DOHH2 (cell line): ENCODE data around the gene SLC6A3.

ENCODE experiments used
- H3F3A ChIP-seq: fragments of 200-600 bp; sonication (generic), shearing (Covaris generic); 2 replicates; pipeline ENCODE4 v1.6.0; 2016; ENCODE audit warnings: antibody characterized with exemption, mild to moderate bottlenecking; ENCODE audit not compliant: control insufficient read depth, insufficient read depth
- H3K27ac ChIP-seq: fragments of 200-600 bp; sonication (generic); 2 replicates; pipeline ENCODE4 v1.5.1; 2014; ENCODE audit warnings: low read depth, mild to moderate bottlenecking, low read length, moderate library complexity
- H3K27me3 ChIP-seq: fragments of 200-600 bp; sonication (generic); 2 replicates; pipeline ENCODE4 v1.6.1; 2014; ENCODE audit warnings: mild to moderate bottlenecking, low read length, mixed read lengths; ENCODE audit not compliant: control insufficient read depth
- H3K36me3 ChIP-seq: fragments of 200-600 bp; sonication (generic); 2 replicates; pipeline ENCODE4 v1.6.1; 2014; ENCODE audit warnings: mild to moderate bottlenecking, low read length, moderate library complexity, mixed read lengths; ENCODE audit not compliant: control insufficient read depth
- H3K4me1 ChIP-seq: fragments of 200-600 bp; sonication (generic); 2 replicates; pipeline ENCODE4 v1.6.1; 2014; ENCODE audit warnings: mild to moderate bottlenecking, low read length, mixed read lengths; ENCODE audit not compliant: control insufficient read depth
- H3K4me2 ChIP-seq: fragments of 200-600 bp; sonication (generic); 2 replicates; pipeline ENCODE4 v1.6.0; 2014; ENCODE audit warnings: mild to moderate bottlenecking, low read length, moderate library complexity
- H3K4me3 ChIP-seq: fragments of 200-600 bp; sonication (generic); 2 replicates; pipeline ENCODE4 v1.5.1; 2014; ENCODE audit warnings: mild to moderate bottlenecking, low read length, mixed read lengths
- H3K79me2 ChIP-seq: fragments of 200-600 bp; sonication (generic); 2 replicates; pipeline ENCODE4 v1.6.1; 2014; ENCODE audit warnings: mild to moderate bottlenecking, low read length, mixed read lengths; ENCODE audit not compliant: control insufficient read depth
- H3K9me2 ChIP-seq: fragments of 200-600 bp; sonication (generic); replicated peaks from 2 replicates; pipeline ENCODE4 v1.6.1; 2014; ENCODE audit warnings: mild to moderate bottlenecking, low read length, mixed read lengths; ENCODE audit not compliant: control insufficient read depth
- H3K9me3 ChIP-seq: fragments of 200-600 bp; sonication (generic); 2 replicates; pipeline ENCODE4 v1.6.1; 2014; ENCODE audit warnings: antibody characterized with exemption, low read length, mixed read lengths; ENCODE audit not compliant: control insufficient read depth, insufficient read depth
- H4K20me1 ChIP-seq: fragments of 200-600 bp; sonication (generic); 2 replicates; pipeline ENCODE4 v1.6.0; 2014; ENCODE audit warnings: low read depth, mild to moderate bottlenecking, antibody characterized with exemption, low read length, moderate library complexity; ENCODE audit not compliant: control insufficient read depth, insufficient read depth
- EZH2phosphoT487 ChIP-seq: fragments of 200-600 bp; sonication (generic); IDR thresholded peaks from 2 replicates; pipeline ENCODE4 v1.6.1; 2017; ENCODE audit warnings: borderline replicate concordance, mild to moderate bottlenecking, antibody characterized with exemption, low read length, moderate library complexity, mixed read lengths
- TF ChIP-seq, protein P1 (sequence below): fragments of 200-600 bp; sonication (generic); IDR thresholded peaks from one replicate; pipeline ENCODE4 v1.5.1; 2014; ENCODE audit warnings: antibody characterized with exemption, mild to moderate bottlenecking, low read depth, low read length; ENCODE audit not compliant: poor library complexity, severe bottlenecking

Gene SLC6A3

DNA sequence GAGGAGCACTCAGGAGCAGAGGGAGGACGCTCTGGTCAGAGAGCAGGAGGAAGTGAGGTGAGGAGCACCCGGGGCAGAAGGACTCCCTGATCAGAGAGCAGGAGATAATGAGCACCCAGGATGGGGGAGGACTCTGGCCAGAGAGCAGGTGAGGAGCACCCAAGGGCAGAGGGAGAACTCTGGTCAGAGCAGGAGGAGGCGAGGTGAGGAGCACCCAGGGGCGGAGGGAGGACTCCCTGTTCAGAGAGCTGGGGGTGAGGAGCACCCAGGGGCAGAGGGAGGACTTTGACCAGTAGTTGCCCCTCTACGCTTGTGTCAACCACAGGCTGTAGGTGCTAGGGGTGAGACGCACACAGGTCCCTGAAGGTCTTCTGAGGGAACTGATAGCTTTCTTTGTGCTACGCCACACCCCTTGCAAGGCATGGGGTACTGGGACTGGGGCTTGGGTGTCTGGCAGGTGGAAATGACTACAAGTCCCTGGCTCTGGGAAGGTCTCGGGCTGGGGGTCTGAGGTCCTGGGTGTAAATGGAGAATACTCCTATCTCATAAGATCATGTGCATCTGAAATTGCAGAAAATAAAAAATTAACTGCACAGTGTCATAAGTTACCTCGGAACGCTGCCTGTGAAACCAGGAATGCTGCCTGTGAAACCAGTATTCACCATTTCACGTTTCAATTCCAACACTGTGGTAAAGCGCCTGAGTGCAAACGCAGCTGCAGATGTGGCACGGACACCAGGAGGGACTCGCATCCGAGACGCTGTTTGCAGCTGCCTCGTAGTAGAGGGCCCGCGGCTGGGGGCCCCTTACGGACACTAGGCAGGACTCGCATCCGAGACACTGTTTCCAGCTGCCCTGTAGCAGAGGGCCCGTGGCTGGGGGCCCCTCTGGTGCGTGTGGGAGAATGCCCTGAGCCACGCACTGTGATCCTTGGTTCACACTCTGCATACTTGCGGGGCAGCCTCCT is 27.0 kb upstream of the SLC6A3 start:
- no peak overlapping the region for H3K27ac ChIP-seq
- no peaks in the 10 kb centered on the region for H4K20me1 ChIP-seq
- H3K9me3 ChIP-seq = no peaks in the 10 kb centered on the region
- H3K36me3 ChIP-seq = peaks cover 93% of the 10 kb centered on the region
- no peaks in the 10 kb centered on the region for H3F3A ChIP-seq
- no peak overlapping the region for H3K4me3 ChIP-seq
- H3K4me2 ChIP-seq = no peak overlapping the region
- H3K9me2 ChIP-seq = no peaks in the 10 kb centered on the region
- TF ChIP-seq EZH2phosphoT487 = no peak
- TF ChIP-seq, protein P1, sequence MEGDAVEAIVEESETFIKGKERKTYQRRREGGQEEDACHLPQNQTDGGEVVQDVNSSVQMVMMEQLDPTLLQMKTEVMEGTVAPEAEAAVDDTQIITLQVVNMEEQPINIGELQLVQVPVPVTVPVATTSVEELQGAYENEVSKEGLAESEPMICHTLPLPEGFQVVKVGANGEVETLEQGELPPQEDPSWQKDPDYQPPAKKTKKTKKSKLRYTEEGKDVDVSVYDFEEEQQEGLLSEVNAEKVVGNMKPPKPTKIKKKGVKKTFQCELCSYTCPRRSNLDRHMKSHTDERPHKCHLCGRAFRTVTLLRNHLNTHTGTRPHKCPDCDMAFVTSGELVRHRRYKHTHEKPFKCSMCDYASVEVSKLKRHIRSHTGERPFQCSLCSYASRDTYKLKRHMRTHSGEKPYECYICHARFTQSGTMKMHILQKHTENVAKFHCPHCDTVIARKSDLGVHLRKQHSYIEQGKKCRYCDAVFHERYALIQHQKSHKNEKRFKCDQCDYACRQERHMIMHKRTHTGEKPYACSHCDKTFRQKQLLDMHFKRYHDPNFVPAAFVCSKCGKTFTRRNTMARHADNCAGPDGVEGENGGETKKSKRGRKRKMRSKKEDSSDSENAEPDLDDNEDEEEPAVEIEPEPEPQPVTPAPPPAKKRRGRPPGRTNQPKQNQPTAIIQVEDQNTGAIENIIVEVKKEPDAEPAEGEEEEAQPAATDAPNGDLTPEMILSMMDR = no peak
- no peaks in the 10 kb centered on the region for H3K27me3 ChIP-seq
- H3K4me1 ChIP-seq = no peaks in the 10 kb centered on the region
- H3K79me2 ChIP-seq = no peaks in the 10 kb centered on the region

- Histone ChIP-seq H3K36me3 (peaks cover 93% of the 10 kb centered on the region), H3K27me3 (no peaks in the 10 kb centered on the region), H3K9me2 (no peaks in the 10 kb centered on the region), H3K4me3 (no peak overlapping the region), H3K4me1 (no peaks in the 10 kb centered on the region), H3F3A (no peaks in the 10 kb centered on the region), H3K79me2 (no peaks in the 10 kb centered on the region), H3K4me2 (no peak overlapping the region), H4K20me1 (no peaks in the 10 kb centered on the region), H3K9me3 (no peaks in the 10 kb centered on the region), H3K27ac (no peak overlapping the region)
- TF ChIP-seq EZH2phosphoT487 = no peak
- TF ChIP-seq, protein P1 = no peak
Observed at GRCh38 chr5:1471240-1471853, 26.1 kb upstream of the SLC6A3 start.

DNA sequence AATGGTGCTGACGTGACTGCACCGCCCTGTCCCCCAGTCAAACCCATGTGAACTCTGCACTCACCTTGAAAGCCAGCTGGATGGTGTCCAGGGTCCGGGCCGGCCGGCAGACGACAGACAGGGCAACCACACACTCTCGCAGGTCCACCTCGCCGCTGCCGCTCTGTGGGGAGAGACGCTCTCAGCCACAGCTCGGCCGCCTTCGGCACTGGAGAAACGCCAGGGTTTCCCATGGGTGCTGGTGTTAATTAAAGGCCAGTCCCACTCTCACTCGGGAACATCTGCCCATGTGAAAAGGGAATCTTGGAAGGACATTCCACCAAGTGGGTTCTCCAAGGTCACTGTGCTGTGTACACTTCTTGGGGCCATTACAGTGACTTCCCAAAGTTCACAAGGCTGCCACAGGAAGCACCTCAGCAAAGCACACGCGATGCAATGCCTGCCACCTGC is 25.5 kb upstream of the SLC6A3 start:
- no peaks in the 10 kb centered on the region for H3K9me2 ChIP-seq
- H3K9me3 ChIP-seq = no peaks in the 10 kb centered on the region
- no peak overlapping the region for H3K4me2 ChIP-seq
- no peaks in the 10 kb centered on the region for H3F3A ChIP-seq
- no peaks in the 10 kb centered on the region for H4K20me1 ChIP-seq
- H3K4me1 ChIP-seq = no peaks in the 10 kb centered on the region
- H3K79me2 ChIP-seq = no peaks in the 10 kb centered on the region
- TF ChIP-seq, protein P1 = no peak
- no peak for TF ChIP-seq EZH2phosphoT487
- H3K27ac ChIP-seq = no peak overlapping the region
- no peaks in the 10 kb centered on the region for H3K27me3 ChIP-seq
- no peak overlapping the region for H3K4me3 ChIP-seq
- H3K36me3 ChIP-seq = peaks cover 93% of the 10 kb centered on the region
